Ovary (tissue), 3 donors: ENCODE measurements around the gene LEF1.

Experiments
- CTCF ChIP-seq, 3 donors: fragments of 450-650 bp in 2 of 3; fragments of 200-600 bp in 1 of 3; IDR thresholded peaks; one replicate each; pipeline versions ENCODE4 v1.5.1 to v1.8.0; 2016 to 2022; ENCODE audit warnings: antibody characterized with exemption in 3 of 3, mild to moderate bottlenecking in 1 of 3
- EP300 ChIP-seq: sonication (generic); formaldehyde crosslinking; IDR thresholded peaks from one replicate; pipeline ENCODE4 v1.6.1; 2017; ENCODE audit warnings: antibody characterized with exemption
- donor health status: DM: no; HTN: no; CAD: no.

- no peak for TF ChIP-seq CTCF (IDR thresholded peaks at IDR 0.05)
- no peak for TF ChIP-seq EP300
Measured at GRCh38 chr4:108114503-108114902, 54.2 kb downstream of the LEF1 start.
